Esophagus (tissue), 2 donors: ENCODE results near the gene TMC3. TPM values are rescaled to one million over a fixed set of nuclear protein-coding genes. Genes with fewer than 3 reads are reported as not detected.

Experiments
- H3K27ac ChIP-seq, 2 donors: one replicate each; pipeline ENCODE4 v1.5.1; 2013; ENCODE audit warnings: low read depth in 2 of 2, mild to moderate bottlenecking in 2 of 2, inconsistent platforms in 1 of 2, low read length in 1 of 2, moderate library complexity in 1 of 2
- H3K27me3 ChIP-seq, 2 donors: one replicate each; pipeline ENCODE4 v1.6.1; 2013; ENCODE audit warnings: low read length in 2 of 2, control low read depth in 1 of 2, mild to moderate bottlenecking in 1 of 2; ENCODE audit not compliant: insufficient read depth in 2 of 2, control insufficient read depth in 1 of 2
- H3K36me3 ChIP-seq, 2 donors: one replicate each; pipeline ENCODE4 v1.6.1; 2013; ENCODE audit warnings: low read length in 1 of 2; ENCODE audit not compliant: control insufficient read depth in 2 of 2, insufficient read depth in 2 of 2
- H3K4me1 ChIP-seq, 2 donors: one replicate each; pipeline ENCODE4 v1.6.1; 2013; ENCODE audit warnings: low read length in 1 of 2; ENCODE audit not compliant: control insufficient read depth in 2 of 2, insufficient read depth in 2 of 2
- H3K4me3 ChIP-seq, 2 donors: one replicate each; pipeline ENCODE4 v1.5.1; 2013; ENCODE audit warnings: low read length in 2 of 2, mild to moderate bottlenecking in 2 of 2, low read depth in 1 of 2, moderate library complexity in 1 of 2
- H3K9me3 ChIP-seq, 2 donors: one replicate each; pipeline ENCODE4 v1.6.1; 2013; ENCODE audit warnings: mild to moderate bottlenecking in 2 of 2, low read depth in 1 of 2, low read length in 1 of 2, moderate library complexity in 1 of 2; ENCODE audit not compliant: control insufficient read depth in 2 of 2, insufficient read depth in 1 of 2
- WGBS, 2 donors: extraction: QIAGEN DNeasy Blood & Tissue Kit; methylation state at CpG; one replicate each; pipeline ENCODE4 v1.1.7; 2013; 5-methylcytosine and 5-hydroxymethylcytosine counted together
- polyA plus RNA-seq, 2 donors: library from polyadenylated mRNA; stranded (reverse); fragments of 200-250 nt; gene quantifications; one replicate each; pipeline ENCODE4 v1.2.3, GENCODE V29; 2013
- donor health status: healthy with polysubstance abuse.
- donor health status: Bipolar disorder and iron deficiency.

The TMC3 gene
- polyA plus RNA-seq, 2 donors, result not detected

DNA sequence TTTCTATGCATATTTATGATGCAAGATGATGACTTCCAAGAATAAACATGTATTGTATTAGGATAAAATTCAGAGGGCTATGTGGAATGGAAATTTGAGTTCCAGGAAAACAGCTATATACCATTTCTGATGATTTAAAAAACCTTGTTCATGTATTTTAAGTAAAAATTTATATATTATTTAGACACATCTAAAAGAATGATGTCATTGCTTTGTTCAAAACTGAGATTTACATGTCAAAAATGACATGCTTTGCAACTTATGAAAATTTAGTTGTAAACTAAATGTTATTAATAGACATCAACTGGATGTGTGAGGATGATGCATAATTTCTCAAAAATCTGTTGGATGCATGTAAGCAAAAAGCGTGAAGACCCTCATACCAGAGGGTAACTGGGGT lies 52.3 kb downstream of the TMC3 start:
- H3K9me3 ChIP-seq, result no peaks in the 10 kb centered on the region
- H3K4me3 ChIP-seq, result no peak overlapping the region
- 78 to 85% methylated on average over 1 of the region's 1 CpG for WGBS, 2 donors
- H3K4me1 ChIP-seq, result peaks cover 0 to 4% of the 10 kb centered on the region in 2 donors
- H3K36me3 ChIP-seq, result peaks cover 5 to 34% of the 10 kb centered on the region in 2 donors
- H3K27ac ChIP-seq, result peak overlapping the region; percentile 71 to 94
- no peaks in the 10 kb centered on the region for H3K27me3 ChIP-seq

DNA sequence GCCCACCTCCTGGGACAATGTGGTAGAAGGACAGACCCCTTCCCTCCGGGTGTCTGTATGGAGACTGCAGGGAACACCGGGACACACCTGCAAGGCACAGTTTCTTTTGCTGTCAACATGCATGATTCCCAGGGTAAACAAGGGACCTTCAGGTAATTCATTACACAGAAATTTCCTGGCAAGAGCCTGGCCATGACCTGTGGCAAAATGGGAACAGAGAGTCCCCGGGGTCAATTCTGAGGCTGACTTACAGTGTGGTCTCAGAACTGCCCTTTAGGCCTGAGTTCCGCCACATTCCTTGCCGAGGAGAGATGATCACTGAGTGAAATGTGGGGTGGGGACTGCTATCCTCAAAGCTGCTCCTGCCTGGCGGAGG lies 56.4 kb downstream of the TMC3 start:
- Histone ChIP-seq H3K27me3 (no peaks in the 10 kb centered on the region), H3K4me1 (peaks cover 0 to 9% of the 10 kb centered on the region in 2 donors), H3K4me3 (no peak overlapping the region), H3K27ac (no peak overlapping the region), H3K36me3 (peaks cover 5 to 49% of the 10 kb centered on the region in 2 donors), H3K9me3 (no peaks in the 10 kb centered on the region)
- 91 to 92% methylated on average over 6 of the region's 6 CpGs for WGBS, 2 donors

DNA sequence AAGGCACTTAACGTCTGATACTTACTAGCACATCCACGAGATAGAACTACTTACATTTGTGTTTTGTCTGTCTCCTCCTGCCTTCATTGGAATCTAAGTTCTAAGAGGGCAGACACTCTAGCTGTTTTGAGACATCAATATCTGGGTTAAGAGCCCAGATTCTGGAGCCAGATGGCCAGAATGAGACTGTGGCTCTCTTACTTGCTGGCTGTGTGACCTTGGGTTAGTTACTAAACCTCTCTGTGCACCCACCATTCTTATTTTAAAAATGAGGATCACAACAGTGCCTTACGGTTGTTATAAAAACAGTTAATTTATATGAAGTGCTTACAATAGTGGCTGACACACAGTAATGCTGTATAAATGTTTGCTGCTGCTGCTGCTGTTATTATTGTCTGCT lies 57.7 kb downstream of the TMC3 start:
- Histone ChIP-seq H3K27me3 (no peaks in the 10 kb centered on the region), H3K9me3 (no peaks in the 10 kb centered on the region), H3K4me3 (no peak overlapping the region), H3K36me3 (peaks cover 11 to 52% of the 10 kb centered on the region in 2 donors), H3K4me1 (peaks cover 0 to 9% of the 10 kb centered on the region in 2 donors), H3K27ac (no peak overlapping the region)
- WGBS, 2 donors, result 74 to 79% methylated on average over 3 of the region's 3 CpGs

DNA sequence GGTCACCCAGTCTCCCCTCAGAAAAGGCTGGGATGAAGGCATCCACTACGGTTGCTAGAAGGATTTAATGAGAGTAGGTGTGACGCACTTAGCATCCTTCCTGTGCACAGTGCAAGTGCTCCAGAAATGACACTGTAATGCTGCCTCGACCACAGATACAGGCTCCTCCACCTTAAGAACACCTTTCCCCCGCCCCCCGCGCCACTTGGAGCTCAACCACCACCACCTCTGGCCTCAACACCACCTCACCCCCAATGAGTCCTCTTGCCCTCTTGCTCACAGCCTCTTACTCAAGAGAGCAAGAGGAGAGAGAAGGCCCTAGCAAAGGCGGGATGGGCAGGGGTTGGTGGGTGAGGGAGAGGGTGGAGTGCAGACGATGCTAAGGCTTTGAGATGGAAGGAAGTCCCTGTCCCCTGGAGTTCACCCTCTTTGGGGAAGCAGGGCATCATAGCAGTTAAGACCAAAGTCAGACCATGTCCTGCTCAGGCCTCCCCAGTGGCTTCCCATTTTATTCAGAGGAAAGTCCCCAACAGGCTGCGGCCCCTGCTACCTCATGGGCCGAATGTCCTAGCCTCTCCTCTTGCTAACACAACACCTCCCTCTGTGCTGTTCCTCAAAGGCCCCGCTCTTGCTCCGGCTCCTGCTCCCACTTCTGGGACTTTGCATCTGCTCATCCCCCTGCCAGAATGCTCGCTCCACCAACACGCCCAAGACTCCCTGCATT lies 58.4 kb downstream of the TMC3 start:
- Histone ChIP-seq H3K4me3 (no peak overlapping the region), H3K27ac (no peak overlapping the region), H3K9me3 (no peaks in the 10 kb centered on the region), H3K27me3 (no peaks in the 10 kb centered on the region), H3K36me3 (peaks cover 11 to 55% of the 10 kb centered on the region in 2 donors), H3K4me1 (peaks cover 0 to 9% of the 10 kb centered on the region in 2 donors)
- 85 to 89% methylated on average over 14 of the region's 14 CpGs for WGBS, 2 donors

DNA sequence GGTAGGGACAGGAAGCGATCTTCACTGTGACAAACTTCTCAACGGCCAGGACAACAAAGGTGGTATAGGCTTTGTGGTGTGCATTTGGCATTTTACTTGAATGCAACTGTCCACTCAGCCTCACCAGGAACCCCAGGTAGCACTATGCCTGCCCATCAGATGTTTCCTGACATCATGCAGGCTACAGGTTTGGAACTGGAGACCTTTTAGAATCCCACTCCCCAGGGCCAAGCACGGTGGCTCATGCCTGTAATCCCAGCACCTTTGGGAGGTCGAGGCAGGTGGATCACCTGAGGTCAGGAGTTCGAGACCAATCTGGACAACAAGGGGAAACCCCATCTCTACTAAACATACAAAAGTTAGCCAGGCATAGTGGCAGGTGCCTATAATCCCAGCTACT lies 59.6 kb downstream of the TMC3 start:
- no peaks in the 10 kb centered on the region for H3K9me3 ChIP-seq
- H3K4me3 ChIP-seq, result no peak overlapping the region
- H3K27ac ChIP-seq, result peak overlapping the region in 1 of 2 donors; percentile 36
- H3K4me1 ChIP-seq, result peaks cover 0 to 9% of the 10 kb centered on the region in 2 donors
- H3K36me3 ChIP-seq, result peaks cover 16 to 51% of the 10 kb centered on the region in 2 donors
- WGBS, 2 donors, result 87 to 90% methylated on average over 5 of the region's 5 CpGs
- H3K27me3 ChIP-seq, result no peaks in the 10 kb centered on the region

DNA sequence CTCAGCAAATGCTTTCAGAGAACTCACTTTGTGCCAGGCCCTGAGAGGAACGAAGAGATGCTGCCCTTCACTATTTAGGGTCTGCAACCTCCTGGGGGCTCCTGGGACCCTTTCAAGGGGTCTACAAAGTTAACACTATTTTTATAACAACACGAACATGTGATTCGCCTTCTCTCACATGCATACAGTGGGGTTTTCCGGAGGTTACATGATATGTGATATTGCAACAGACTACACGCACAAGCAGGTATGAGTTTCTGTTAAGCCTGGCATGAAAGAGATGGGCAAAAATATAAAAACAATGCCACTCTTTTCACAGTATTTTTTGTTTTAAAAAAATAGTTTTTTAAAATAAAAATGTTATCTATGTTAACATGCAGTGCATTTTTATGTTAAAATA lies 60.3 kb downstream of the TMC3 start:
- H3K27ac ChIP-seq, result peak overlapping the region; percentile 74 to 89
- peaks cover 16 to 49% of the 10 kb centered on the region in 2 donors for H3K36me3 ChIP-seq
- H3K9me3 ChIP-seq, result no peaks in the 10 kb centered on the region
- no peaks in the 10 kb centered on the region for H3K27me3 ChIP-seq
- peaks cover 0 to 9% of the 10 kb centered on the region in 2 donors for H3K4me1 ChIP-seq
- 60 to 73% methylated on average over 5 of the region's 5 CpGs for WGBS, 2 donors
- no peak overlapping the region for H3K4me3 ChIP-seq

DNA sequence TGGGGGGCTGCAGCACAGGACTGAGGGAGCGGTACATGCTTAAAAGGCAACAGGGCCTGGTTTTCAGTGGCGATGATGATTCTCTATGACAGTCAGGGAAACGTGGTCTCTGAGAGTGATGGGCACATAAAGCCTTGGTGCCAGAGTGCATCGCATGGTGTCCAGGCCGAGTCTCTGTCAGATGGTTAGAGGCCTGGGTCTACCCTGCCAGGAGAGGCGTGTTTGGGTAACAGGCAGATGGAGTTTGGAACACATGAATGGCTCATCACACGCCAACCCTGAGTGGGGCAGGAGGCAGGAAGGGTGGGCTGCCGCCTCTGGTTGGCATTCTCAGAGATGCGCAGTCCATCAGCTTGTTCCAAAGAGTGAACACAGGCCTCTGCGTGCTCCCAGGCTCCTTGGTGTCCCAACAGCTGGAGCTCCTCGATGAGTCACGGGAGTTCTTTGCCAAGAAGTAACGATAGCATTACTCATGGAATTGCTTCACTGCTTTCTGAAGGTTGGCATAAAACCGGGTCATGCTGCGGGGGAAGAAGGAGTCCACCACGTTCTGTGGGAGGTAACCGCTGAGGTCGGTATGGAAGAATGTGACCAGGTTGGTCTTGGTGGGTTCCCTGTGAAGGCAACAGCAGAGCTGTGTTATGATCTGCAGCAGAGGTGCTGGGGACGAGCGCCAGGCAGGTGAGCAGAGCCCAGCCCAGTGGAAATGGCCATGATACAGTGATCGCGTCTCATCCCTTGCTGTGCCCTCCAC lies 61.0 kb downstream of the TMC3 start:
- H3K36me3 ChIP-seq, result peaks cover 17 to 46% of the 10 kb centered on the region in 2 donors
- no peaks in the 10 kb centered on the region for H3K9me3 ChIP-seq
- no peaks in the 10 kb centered on the region for H3K27me3 ChIP-seq
- peak overlapping the region; percentile 74 to 89 for H3K27ac ChIP-seq
- H3K4me1 ChIP-seq, result peaks cover 0 to 9% of the 10 kb centered on the region in 2 donors
- no peak overlapping the region for H3K4me3 ChIP-seq
- 45 to 63% methylated on average over 22 of the region's 22 CpGs for WGBS, 2 donors

DNA sequence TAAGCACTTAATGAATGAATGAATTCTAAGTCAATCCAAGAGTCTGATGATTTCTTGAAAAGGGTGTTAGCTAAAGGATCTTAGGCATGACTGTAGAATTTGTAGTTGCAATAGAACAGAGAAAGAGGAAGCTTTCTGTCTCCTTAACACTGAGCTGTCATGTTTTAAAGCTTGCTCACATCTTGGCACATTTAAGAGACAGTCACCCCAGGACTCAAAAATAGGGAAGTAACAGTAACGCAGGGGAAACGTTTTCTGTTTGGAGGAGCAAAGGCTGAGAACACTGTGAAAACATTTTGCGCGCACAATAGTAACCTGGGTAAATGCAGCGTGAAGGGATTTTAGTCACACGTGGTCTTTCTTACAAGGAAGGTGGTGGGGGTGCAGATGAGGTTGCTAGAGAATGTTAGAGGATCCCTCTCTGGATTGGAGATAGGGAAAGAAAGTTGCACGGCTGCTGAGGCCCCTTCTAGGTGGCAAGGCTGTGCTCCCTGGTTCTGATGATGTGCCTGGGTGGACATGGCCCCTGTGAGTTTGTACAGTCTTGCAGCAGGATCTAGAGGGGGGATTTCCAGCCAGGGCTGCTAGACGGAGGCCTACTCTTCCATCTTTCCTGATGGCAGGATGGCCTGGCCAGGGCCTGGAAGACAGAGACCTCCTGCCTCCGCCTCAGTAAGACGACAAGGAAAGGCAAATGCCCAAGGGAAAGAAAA lies 62.1 kb downstream of the TMC3 start:
- peaks cover 14 to 38% of the 10 kb centered on the region in 2 donors for H3K36me3 ChIP-seq
- no peak overlapping the region for H3K4me3 ChIP-seq
- H3K27me3 ChIP-seq, result no peaks in the 10 kb centered on the region
- peak overlapping the region; percentile 29 to 63 for H3K27ac ChIP-seq
- WGBS, 2 donors, result 76 to 82% methylated on average over 10 of the region's 10 CpGs
- no peaks in the 10 kb centered on the region for H3K9me3 ChIP-seq
- peaks cover 0 to 9% of the 10 kb centered on the region in 2 donors for H3K4me1 ChIP-seq

DNA sequence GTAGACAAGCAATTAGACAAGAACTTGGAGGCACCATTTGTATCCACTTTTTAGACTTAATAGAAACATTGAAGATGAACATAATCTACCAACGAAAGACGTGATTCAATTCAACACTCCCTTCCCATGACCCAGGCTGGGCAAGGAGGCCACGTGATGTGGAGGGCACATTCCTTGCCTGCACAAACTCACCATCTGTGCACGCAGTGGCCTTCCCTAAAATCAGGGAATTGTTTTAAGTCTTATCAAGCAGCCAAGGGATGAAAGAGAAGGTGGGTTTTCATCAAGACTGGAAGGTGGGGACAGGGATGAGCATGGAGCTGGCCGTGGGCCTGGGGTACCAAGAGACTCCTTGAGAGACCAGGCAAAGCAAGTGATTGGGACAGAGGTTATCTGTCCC lies 63.5 kb downstream of the TMC3 start:
- Histone ChIP-seq H3K36me3 (peaks cover 14 to 43% of the 10 kb centered on the region in 2 donors), H3K27me3 (no peaks in the 10 kb centered on the region), H3K4me3 (no peak overlapping the region), H3K27ac (no peak overlapping the region), H3K4me1 (peaks cover 0 to 9% of the 10 kb centered on the region in 2 donors), H3K9me3 (no peaks in the 10 kb centered on the region)
- 97 to 98% methylated on average over 5 of the region's 5 CpGs for WGBS, 2 donors
